Renal cortex interstitium (tissue), 11 donors: ENCODE measurements around the gene LRRC4B. TPM values are rescaled to one million over a fixed set of nuclear protein-coding genes. Genes with fewer than 3 reads are reported as not detected.

Source experiments
- DNase-seq, 11 donors: peaks; one replicate each; pipeline ENCODE4 v3.0.0-alpha.2; 2013; ENCODE audit warnings: low read depth in 9 of 11, low spot score in 4 of 11; ENCODE audit errors: extremely low read depth in 1 of 11
- polyA plus RNA-seq, 3 donors: library from polyadenylated mRNA; unstranded; fragments of 120-200 nt; gene quantifications; one replicate each; pipeline ENCODE4 v1.2.1, GENCODE V29; 2013; ENCODE audit not compliant: insufficient read length in 3 of 3

The LRRC4B gene
- polyA plus RNA-seq, 3 donors, result 13.8 to 26.0 (median 21.8) TPM

GRCh38 chr19:50498219-50499056 is 69.8 kb downstream of the LRRC4B start:
- no peak for DNase-seq

GRCh38 chr19:50497022-50497405 is 71.2 kb downstream of the LRRC4B start:
- no peak for DNase-seq

GRCh38 chr19:50496189-50497021 is 71.8 kb downstream of the LRRC4B start:
- DNase-seq, result no peak

GRCh38 chr19:50495020-50495531 is 73.2 kb downstream of the LRRC4B start:
- DNase-seq, result no peak

GRCh38 chr19:50494186-50495019 is 73.8 kb downstream of the LRRC4B start:
- DNase-seq, result no peak

GRCh38 chr19:50493171-50493570 is 75.1 kb downstream of the LRRC4B start:
- DNase-seq, result no peak

GRCh38 chr19:50492303-50493052 is 75.8 kb downstream of the LRRC4B start:
- no peak for DNase-seq

- DNase-seq, result no peak
Observed at GRCh38 chr19:50490991-50491472, 77.2 kb downstream of the LRRC4B start.

- no peak for DNase-seq
Observed at GRCh38 chr19:50490411-50490811, 77.8 kb downstream of the LRRC4B start.

- no peak for DNase-seq
Observed at GRCh38 chr19:50489461-50490011, 78.7 kb downstream of the LRRC4B start.

- DNase-seq, result no peak
Observed at GRCh38 chr19:50488389-50489194, 79.6 kb downstream of the LRRC4B start.

GRCh38 chr19:50486823-50487515 is 81.3 kb downstream of the LRRC4B start:
- DNase-seq, result no peak

GRCh38 chr19:50485284-50485955 is 82.8 kb downstream of the LRRC4B start:
- DNase-seq, result no peak

GRCh38 chr19:50482916-50483315 is 85.3 kb downstream of the LRRC4B start:
- DNase-seq, result no peak

- no peak for DNase-seq
Observed at GRCh38 chr19:50482271-50482855, 85.9 kb downstream of the LRRC4B start.
